Stomach (tissue), 4 donors: Measurements from ENCODE around the gene RNF141.

Experiments used
- CTCF ChIP-seq, 7 experiments: fragments of 450-650 bp in 4 of 7; fragments of 200-600 bp in 3 of 7; sonication (generic) in 3 of 7; IDR thresholded peaks; one replicate each; pipeline ENCODE4 v1.5.1; 2016 to 2019; ENCODE audit warnings: antibody characterized with exemption in 7 of 7, control low read depth in 2 of 7, mild to moderate bottlenecking in 1 of 7
- EP300 ChIP-seq: sonication (generic); formaldehyde crosslinking; IDR thresholded peaks from one replicate; pipeline ENCODE4 v1.6.1; 2017; ENCODE audit warnings: antibody characterized with exemption

- TF ChIP-seq CTCF (IDR thresholded peaks at IDR 0.05) (no peak), EP300 (no peak)
Measured at GRCh38 chr11:10566257-10566957, 25.4 kb upstream of the RNF141 start.
